Nephron (organoid): Measurements from ENCODE around the gene AOPEP.

Experiments used
- H3K27ac Mint-ChIP-seq, 3 experiments: 2 replicates each; pipeline ENCODE4 v1.8.0; 2020; ENCODE audit warnings: mixed read lengths in 3 of 3, mild to moderate bottlenecking in 2 of 3, moderate library complexity in 1 of 3
- H3K27me3 Mint-ChIP-seq: 2 replicates; pipeline ENCODE4 v1.8.0; 2021; ENCODE audit warnings: low read depth, mild to moderate bottlenecking, moderate library complexity, mixed read lengths
- H3K36me3 Mint-ChIP-seq: 2 replicates; pipeline ENCODE4 v1.8.0; 2020; ENCODE audit warnings: low read depth, mixed read lengths
- H3K4me1 Mint-ChIP-seq: 2 replicates; pipeline ENCODE4 v1.8.0; 2020; ENCODE audit warnings: mixed read lengths
- H3K4me3 Mint-ChIP-seq, 3 experiments: 2 replicates each; pipeline ENCODE4 v1.8.0; 2020; ENCODE audit warnings: mild to moderate bottlenecking in 3 of 3, mixed read lengths in 3 of 3, moderate library complexity in 2 of 3
- H3K9me3 Mint-ChIP-seq: 2 replicates; pipeline ENCODE4 v1.8.0; 2020; ENCODE audit warnings: mixed read lengths
- TF ChIP-seq, protein P1 (sequence below), 3 experiments: fragments of 200-600 bp; sonication (generic); IDR thresholded peaks; one replicate each; pipeline ENCODE4 v1.5.0; 2021; ENCODE audit warnings: antibody characterized with exemption in 3 of 3; ENCODE audit not compliant: unreplicated experiment in 3 of 3

The AOPEP gene

DNA sequence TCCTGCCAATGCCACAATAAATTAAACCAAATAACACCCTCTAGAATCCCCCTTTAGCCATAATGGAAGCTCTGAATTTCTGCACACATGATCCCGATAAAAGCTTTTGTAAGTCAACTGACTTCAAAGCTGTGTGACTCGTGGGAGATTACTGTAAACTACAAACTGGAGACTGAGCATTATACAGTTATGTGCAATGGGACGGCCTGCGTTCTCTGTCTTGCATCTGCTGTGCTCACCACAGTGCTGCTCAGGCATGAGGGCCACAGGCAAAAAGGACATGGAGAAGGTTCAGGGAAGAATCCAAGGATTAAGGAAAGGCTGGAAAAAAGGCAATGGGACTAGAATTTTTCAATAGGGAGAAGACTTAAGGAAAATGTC is 406.8 kb downstream of the AOPEP start:
- TF ChIP-seq, protein P1, sequence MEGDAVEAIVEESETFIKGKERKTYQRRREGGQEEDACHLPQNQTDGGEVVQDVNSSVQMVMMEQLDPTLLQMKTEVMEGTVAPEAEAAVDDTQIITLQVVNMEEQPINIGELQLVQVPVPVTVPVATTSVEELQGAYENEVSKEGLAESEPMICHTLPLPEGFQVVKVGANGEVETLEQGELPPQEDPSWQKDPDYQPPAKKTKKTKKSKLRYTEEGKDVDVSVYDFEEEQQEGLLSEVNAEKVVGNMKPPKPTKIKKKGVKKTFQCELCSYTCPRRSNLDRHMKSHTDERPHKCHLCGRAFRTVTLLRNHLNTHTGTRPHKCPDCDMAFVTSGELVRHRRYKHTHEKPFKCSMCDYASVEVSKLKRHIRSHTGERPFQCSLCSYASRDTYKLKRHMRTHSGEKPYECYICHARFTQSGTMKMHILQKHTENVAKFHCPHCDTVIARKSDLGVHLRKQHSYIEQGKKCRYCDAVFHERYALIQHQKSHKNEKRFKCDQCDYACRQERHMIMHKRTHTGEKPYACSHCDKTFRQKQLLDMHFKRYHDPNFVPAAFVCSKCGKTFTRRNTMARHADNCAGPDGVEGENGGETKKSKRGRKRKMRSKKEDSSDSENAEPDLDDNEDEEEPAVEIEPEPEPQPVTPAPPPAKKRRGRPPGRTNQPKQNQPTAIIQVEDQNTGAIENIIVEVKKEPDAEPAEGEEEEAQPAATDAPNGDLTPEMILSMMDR (IDR thresholded peaks at IDR 0.05; ENCODE audit: unreplicated experiment in 3 of 3): no peak
- peaks cover 33% of the 10 kb centered on the region for H3K4me1 Mint-ChIP-seq
- no peak overlapping the region for H3K4me3 Mint-ChIP-seq
- H3K27me3 Mint-ChIP-seq: peaks cover 4% of the 10 kb centered on the region
- H3K27ac Mint-ChIP-seq: peak overlapping the region; percentile 16 to 46 (median 18)
- H3K9me3 Mint-ChIP-seq: no peaks in the 10 kb centered on the region
- H3K36me3 Mint-ChIP-seq: peaks cover 6% of the 10 kb centered on the region

DNA sequence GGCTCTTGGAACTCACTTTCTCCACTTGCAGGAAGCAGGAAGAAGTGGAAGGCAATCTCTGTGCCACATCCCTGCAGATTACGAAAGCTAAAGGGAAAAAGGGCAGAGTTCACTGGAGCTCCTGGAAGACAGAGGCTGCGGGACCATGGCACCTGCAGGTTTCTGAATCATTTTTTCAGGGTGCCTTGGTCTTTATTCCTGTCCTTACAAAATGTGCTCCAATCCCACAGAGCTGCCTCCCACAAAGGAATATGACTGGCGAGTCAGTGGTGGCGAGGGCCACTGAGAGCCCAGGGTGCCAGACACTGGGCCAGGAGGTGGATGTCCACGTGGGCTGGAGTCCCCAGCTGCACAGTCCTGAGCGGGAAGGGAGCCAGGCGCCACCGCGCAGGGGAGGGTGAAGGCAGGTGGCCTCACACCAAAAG is 408.0 kb downstream of the AOPEP start:
- Mint-ChIP-seq H3K9me3 (no peaks in the 10 kb centered on the region), H3K27me3 (peaks cover 4% of the 10 kb centered on the region), H3K4me3 (no peak overlapping the region), H3K4me1 (peaks cover 39% of the 10 kb centered on the region), H3K36me3 (peaks cover 6% of the 10 kb centered on the region), H3K27ac (peak overlapping the region; percentile 18 to 55 (median 46))
- TF ChIP-seq, protein P1 (IDR thresholded peaks at IDR 0.05; ENCODE audit: unreplicated experiment in 3 of 3): no peak

DNA sequence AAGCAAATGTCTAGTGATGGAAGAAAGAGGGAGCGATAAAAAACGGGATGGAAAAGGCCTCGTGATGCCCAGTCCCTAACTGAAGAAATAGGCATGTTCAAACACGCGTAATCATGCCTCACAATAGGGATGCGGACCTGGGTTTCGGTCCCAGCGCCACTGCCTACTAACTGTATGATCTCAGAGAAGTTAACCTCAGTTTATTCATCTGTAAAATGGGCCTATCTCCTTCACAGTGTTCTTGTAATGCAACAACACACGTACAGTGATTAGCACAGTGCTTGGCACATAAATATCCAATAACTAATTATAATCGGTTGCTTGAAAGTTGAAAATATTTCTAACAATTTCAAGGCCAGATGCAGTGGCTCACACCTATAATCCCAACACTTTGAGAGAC is 409.3 kb downstream of the AOPEP start:
- Mint-ChIP-seq H3K9me3 (no peaks in the 10 kb centered on the region), H3K27me3 (peaks cover 4% of the 10 kb centered on the region), H3K27ac (peak overlapping the region; percentile 35 to 56 (median 37)), H3K4me3 (no peak overlapping the region), H3K36me3 (peaks cover 6% of the 10 kb centered on the region), H3K4me1 (peaks cover 33% of the 10 kb centered on the region)
- TF ChIP-seq, protein P1 (IDR thresholded peaks at IDR 0.05; ENCODE audit: unreplicated experiment in 3 of 3): no peak
